Suprapubic skin (tissue), 4 donors: ENCODE results near the gene DNPH1.

Experiments
- CTCF ChIP-seq, 2 donors: fragments of 200-600 bp in 1 of 2; fragments of 450-650 bp in 1 of 2; sonication (generic) in 1 of 2; IDR thresholded peaks; one replicate each; pipeline ENCODE4 v1.5.1; 2016 to 2019; ENCODE audit warnings: antibody characterized with exemption in 2 of 2, mild to moderate bottlenecking in 1 of 2, moderate library complexity in 1 of 2
- EP300 ChIP-seq: sonication (generic); formaldehyde crosslinking; IDR thresholded peaks from one replicate; pipeline ENCODE4 v1.6.1; 2017; ENCODE audit warnings: antibody characterized with exemption
- POLR2AphosphoS5 ChIP-seq, 3 donors: sonication (generic); formaldehyde crosslinking; IDR thresholded peaks; one replicate each; pipeline ENCODE4 v1.6.1; 2017; ENCODE audit warnings: antibody characterized with exemption in 3 of 3

- TF ChIP-seq CTCF (IDR thresholded peaks at IDR 0.05): no peak
- TF ChIP-seq POLR2AphosphoS5 (IDR thresholded peaks at IDR 0.05): no peak
- no peak for TF ChIP-seq EP300
These were observed 33.6 kb upstream of the DNPH1 start for GRCh38 chr6:43262780-43263313.
